Measurements from ENCODE around the gene FRMD1.
A peak's percentile ranks its signal among the peaks of the same experiment; 100 is the strongest.
"Not testable (repeated sequence)": the region's sequence is repeated elsewhere in the genome, so short reads cannot be mapped to it uniquely, and the experiment has no call there.

FRMD1 gene

GRCh38 chr6:168093634-168094033, 14.6 kb upstream of the FRMD1 start:
- no peak for DNase-seq

- no peak for DNase-seq
These were observed 14.1 kb upstream of the FRMD1 start for GRCh38 chr6:168093071-168093505.

DNA sequence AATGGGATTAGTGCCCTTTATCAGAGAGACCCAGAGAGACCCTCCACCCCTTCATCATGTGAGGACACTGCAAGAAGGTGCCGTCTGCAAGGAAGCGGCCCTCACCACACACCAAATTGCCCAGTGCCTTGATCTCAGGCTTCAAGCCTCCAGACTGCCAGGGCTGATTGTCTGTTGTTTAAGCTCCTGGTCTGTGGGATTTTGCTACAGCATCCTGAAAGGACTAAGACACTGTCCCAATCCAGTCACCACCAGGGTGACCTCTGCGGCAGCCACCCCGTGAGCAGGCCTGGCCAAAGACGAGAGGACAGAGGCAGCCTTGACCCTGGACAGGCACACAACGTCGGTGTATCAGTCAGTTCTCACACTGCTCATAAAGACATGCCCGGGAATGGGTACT, 13.5 kb upstream of the FRMD1 start:
- no peak for DNase-seq

DNA sequence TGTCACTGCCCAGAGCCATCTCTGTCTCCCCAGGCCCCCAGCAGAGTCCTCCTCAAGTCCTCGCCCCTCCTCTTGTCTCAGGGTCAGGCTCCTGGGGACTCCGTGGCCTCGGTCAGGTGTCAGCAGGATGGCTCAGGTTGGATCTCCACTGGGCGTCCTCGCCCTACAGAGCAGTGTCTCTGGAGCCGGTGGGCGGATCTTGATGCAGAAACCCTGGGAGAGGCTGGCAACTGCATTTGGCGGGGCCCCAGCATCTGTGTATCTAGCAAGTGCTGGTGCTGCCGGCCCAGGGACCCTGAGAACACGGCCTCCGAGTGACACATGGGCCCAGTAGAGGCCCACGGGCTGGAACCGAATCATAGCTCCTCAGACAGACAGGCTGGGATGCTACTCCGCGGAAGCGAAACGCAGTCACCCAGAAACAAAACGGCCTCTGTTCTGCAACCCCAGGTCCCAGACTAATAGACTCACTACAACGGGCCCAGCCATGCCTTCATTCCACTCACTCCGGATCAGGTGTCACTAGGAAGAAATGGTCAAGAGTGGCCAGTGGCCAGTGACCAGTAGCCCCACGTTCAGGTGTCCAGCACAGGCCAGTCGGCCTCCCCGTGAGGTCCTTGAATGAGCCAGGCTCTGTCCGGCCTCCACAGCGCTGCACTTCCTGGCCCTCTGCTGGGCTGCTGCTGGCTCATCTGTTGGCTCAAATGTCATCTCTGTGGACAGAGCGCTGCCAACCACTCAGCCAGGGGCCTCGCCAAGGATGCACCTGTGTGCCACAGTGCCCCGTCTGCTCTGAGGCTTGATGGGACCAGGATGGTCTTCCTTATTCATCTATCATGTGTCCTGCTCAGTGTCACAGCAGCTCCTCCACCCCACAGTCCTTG, 12.6 kb upstream of the FRMD1 start:
- no peak for DNase-seq

DNA sequence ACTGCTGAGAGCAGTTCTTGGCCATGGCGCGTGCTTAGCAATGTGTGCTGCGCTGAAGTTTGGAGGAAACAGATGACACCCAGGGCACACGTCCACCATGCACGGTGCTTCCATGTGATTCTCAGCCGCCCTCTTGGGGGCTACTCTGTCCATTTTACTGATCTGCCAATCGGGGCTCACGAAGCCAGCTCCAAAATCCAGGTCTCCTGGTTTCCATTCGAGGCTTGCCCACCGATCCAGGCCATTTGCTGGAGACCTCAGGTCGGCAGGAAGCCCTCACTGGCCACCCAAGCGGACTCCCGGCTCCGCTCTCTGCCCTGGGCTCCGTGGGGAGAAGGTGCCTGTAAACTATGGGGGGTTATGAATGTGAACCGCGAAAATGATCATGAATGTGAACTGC, 11.7 kb upstream of the FRMD1 start:
- DNase-seq, result no peak

GRCh38 chr6:168090064-168090690, 11.2 kb upstream of the FRMD1 start:
- DNase-seq, result no peak

- peak; percentile 78 for DNase-seq
These were observed 10.4 kb upstream of the FRMD1 start for GRCh38 chr6:168089186-168090063.

- DNase-seq, result no peak
These were observed 9.4 kb upstream of the FRMD1 start for GRCh38 chr6:168088161-168089053.

- DNase-seq, result no peak
These were observed 8.6 kb upstream of the FRMD1 start for GRCh38 chr6:168087436-168088160.

DNA sequence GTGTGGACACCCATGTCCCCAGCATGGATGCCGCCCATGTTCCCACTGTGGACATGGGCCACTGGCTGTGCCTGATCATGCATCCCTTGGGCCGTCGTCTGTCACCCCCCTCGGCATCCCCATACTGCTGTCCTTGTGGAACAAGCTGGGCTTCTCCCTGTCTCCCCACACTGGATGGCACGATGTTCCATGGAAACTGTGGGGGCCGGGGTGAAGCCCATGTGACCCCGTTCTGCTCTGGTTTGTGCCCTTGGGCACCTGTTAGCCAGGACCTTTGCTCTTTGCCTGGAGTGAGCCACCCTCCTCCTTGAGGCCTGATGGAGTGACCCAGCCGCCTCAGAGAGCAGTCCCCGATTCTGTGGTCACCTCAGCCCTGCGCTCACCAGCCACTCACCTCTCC, 7.6 kb upstream of the FRMD1 start:
- DNase-seq, result no peak

GRCh38 chr6:168086066-168086465, 7.1 kb upstream of the FRMD1 start:
- no peak for DNase-seq

- DNase-seq, result no peak
These were observed 5.6 kb upstream of the FRMD1 start for GRCh38 chr6:168084465-168085160.

DNA sequence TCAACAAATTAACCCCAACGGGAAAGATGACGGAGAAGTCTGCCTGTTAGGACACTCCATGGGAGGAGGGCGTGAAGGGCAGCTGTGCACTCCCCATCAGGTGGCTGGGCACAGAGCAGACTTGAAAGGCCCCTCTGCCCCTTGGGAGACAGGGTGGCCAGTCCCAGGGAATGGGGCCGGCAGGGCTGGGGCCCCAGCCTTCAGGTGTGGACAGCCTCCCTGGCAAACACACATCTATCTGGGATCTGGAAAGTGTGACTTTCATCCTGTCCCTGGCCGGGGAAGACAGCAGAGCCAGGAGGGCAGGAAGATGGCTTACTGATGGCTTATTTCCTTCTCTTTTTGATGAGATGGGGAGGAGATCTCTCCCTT, 4.5 kb upstream of the FRMD1 start:
- DNase-seq, result no peak

DNA sequence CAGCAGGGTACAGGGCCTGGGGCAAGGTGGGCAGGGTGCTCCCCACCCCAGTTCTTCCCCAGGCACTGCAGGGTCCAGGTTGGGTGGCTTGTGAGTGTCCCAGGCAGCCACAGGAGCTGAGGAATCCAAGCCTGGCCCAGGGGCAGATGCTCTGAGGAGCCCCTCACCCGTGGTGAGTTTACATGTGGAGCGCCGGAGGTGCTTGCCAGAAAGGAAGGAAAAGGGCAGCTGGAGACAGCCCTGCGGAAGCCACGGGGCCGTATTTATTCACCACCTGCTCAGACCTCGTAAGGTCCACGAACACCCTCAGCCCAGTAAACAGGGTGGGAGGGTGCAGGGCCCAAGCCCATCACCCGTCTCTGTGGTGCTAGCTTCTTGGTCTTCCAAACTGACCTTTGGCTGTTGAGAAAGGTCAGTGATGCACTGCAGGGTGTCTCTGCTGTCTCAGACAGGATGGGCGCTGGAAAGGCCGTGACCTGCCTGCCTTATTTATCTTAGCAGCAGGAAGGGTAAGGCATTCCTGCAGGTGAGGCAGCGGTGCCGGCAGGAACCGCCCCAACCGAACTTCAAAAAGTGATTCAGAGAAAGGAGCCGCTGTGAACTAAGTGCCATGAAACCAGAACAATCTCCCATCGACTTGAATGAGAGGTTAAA, 4.0 kb upstream of the FRMD1 start:
- DNase-seq, result peak; percentile 24

- no peak for DNase-seq
These were observed 3.0 kb upstream of the FRMD1 start for GRCh38 chr6:168081858-168082546.

- no peak for DNase-seq
These were observed 1.5 kb upstream of the FRMD1 start for GRCh38 chr6:168080393-168081077.

DNA sequence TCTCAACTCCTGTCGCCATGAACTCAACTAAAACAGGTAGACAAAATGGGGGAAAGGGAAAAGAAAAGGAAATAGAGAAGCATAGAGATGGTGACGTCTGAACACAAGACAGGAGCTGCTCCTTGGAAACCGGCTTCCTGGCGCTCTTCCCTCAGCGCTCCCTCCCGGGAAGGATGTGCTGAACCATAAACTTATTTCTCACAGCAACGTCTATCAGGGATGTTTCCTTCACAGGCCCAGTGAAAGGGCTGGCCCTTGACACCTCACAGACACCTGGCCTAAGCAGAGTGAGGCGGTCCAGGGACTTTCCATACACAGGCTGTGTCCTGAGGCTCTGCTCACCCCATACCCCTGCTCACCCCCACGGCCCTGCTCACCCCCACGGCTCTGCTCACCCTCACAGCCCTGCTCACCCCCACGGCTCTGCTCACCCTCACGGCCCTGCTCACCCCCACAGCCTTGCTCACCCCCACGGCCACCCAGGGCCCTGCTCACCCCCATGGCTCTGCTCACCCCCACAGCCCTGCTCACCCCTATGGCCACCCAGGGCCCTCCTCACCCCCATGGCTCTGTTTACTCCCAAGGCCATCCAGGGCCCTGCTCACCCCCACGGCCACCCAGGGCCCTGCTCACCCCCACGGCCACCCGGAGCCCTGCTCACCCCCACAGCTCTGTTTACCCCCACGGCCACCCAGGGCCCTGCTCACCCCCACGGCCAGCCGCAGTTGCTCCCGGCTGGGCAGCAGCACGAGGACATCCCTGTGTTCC, 653 bp downstream of the FRMD1 start:
- DNase-seq, result no peak

DNA sequence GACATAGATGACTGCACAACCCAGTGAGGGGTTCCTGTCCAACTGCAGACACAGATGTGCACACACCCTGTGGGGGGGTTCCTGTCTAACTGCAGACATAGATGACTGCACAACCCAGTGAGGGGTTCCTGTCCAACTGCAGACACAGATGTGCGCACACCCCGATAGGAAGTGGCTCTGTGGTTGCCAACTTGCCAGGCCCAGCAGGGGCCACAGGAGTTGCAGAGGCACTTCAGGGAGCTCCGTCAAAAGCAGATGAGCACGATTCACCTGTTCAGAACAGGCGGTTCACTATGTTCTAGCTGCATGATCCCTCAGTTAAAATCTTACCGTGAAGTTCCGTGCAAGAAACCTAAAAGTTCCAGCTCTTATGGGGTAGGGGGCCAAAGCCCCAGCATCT, 1.6 kb downstream of the FRMD1 start:
- DNase-seq, result not testable (repeated sequence)
